GM18520 (cell line): Measurements from ENCODE around the gene CYTIP.

ENCODE experiments used
- ATAC-seq: cut with Tn5 transposase; IDR thresholded peaks from one replicate; pipeline ENCODE4 v1.9.1; 2021; ENCODE audit not compliant: unreplicated experiment

CYTIP gene

DNA sequence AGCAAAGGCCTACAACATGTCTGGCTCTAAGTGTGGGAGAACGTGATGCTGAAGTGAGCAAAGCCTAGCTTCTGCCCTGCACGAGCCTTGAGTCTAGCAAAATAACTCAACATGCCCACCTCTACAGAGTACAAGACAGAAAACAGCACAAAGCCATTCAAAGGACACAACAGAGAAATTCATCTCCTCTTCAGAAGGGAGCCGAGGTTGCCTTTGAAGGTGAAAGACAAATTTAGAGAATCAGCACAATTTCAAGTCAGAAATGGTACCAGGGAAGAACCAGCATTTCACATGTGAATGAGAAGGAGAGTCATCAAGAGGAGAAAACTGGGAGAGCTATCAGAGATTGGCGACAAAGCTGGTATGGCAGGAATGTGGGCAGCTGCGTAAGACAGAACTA is 21.7 kb upstream of the CYTIP start:
- no peak for ATAC-seq

DNA sequence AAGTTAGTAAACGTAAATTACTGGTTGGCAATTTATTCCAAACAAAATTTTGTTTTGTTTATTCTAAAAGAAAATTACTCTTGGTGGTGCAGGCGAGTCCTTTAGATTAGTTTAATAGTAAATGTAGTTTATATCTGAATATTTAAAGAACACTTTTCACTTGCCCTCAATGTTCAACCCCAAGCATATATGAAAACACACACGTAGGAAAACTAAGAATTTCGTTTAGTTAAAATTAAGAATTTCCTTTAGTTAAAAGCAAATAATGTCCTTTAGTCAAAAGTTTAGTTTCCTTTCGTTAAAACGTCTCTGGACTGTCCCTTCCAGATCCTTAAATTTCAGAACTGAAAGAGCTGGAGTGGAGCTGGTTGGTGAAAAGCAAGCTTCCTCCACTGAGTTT is 19.1 kb upstream of the CYTIP start:
- ATAC-seq, result no peak

DNA sequence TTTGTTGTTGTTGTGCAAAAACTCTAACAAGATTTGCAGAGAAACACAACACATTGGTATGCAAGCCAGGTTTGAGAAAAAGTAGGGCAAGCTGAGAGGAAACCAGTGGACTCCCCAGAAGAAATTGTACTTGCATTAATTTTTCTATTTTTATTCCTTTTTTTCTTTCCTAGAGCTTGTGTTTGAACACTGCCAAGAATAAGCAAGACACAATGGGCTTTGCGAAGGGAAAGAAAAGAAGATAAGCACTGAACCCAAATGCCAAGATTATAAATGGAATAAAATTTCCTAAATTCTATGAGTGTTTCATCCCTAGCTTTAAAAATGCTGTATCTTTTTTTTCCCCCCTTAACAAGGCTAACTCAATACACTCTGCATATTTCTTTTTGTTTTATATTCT is 17.0 kb upstream of the CYTIP start:
- no peak for ATAC-seq

DNA sequence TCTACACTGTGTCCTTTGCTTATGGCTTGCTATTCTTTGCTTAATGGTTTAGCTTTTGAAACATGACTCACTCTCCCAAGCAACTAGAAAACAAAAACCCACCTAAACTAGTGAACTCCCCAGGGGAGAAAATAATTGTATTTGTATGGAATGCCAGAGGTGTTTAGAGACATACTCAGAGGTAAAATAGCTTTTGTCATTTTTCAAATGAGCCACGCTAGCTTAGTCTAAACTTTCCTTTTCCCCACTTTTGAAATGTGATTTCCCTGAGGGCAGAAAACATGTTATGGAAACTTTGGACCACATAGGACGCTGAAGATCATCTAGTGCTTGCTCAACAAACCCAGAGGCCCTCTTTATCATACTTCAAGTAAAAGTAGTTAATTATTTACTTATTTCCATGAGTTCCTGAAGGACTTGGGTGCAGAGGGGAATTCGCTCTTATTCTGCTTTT is 16.5 kb upstream of the CYTIP start:
- ATAC-seq, result no peak

DNA sequence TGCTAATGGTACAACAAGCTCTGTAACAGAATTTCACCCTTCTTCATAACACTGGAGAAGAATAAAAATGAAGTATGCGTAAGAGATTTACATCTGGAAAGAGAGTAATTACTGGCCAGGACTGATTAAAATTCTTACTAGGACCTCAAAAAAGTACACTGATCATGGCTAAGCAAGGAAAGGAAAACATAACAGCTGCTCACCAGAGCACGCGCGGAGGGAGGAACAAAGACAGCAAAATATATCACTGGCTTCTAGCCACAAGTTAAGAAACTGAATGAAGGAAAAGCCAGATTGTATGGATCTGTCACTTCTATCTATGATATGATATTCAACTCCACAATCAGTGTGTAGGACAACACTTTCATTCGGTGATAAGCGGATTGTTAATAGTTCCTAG is 15.6 kb upstream of the CYTIP start:
- no peak for ATAC-seq

DNA sequence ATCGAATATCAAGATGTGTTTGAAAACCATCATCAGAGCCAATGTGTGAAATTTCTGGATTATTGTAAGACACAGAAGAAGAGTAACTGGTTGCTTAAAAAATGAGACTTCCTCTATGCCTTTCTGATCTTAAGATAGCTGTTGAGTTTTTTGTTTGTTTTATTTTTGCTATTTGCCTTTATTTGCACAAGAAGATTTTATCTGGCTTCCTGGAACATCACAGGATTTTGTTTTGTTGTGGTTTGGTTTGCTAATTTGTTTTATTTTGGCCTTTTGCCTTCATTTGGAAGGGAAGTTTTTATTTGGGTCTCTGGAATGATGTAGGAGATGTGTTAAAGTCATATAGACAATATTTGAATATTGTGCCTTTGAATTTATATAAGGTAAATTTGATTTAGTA is 3.9 kb upstream of the CYTIP start:
- no peak for ATAC-seq

DNA sequence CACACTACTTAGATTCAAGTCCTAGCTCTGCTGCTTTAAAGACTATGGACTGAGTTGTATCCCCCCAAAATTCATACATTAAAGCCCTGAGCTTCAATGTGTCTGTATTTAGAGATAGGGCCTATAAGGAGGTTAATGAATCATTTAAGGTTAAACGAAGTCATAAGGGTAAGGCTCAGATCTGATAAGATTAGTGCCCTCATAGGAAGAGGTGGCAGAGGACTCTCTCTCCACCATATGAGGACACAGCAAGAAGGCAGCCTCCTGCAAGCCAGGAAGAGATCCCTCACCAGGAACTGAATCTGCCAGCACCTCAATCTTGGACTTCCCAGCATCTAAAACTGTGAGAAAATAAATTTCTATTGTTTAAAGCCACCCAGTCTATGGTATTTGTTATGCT is 3.1 kb upstream of the CYTIP start:
- ATAC-seq, result no peak

DNA sequence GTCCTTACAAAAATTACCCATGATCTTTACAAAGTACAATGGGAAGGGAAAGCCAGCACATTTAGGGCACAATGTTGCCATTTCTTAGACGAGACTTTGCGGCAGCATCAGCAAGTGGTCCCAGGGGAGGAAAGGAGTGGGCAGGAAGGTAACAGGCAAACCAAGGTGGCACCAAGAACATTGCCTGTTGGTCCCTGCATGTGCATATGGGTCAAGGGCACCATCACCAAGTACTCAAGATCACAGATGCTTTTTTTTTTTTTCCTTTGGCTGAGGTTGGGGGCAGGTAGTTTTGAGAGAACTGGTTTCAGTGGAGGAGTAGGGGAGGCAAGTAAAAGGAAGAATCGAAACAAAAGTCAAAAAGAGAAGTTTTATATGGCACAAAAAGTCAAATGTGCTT is 752 bp upstream of the CYTIP start:
- peak; percentile 24 for ATAC-seq

DNA sequence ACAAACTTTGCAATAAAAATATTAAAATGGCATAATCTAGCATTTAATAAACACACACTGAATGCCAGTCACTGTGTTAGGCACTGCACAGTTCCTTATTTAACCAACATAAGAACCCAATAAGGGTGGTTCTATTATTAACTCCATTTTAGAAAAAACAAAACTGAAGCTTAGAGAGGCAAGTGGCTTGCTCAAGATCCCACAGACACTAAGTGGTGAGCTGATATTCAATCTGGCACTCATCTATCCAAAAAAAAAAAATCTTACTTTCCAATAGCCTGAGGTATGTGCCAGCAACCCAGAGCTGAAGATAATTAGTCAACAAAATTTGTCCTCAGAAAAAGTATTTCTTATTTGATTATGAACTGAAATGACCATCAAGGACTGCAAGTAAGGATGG is 799 bp downstream of the CYTIP start:
- ATAC-seq, result no peak

DNA sequence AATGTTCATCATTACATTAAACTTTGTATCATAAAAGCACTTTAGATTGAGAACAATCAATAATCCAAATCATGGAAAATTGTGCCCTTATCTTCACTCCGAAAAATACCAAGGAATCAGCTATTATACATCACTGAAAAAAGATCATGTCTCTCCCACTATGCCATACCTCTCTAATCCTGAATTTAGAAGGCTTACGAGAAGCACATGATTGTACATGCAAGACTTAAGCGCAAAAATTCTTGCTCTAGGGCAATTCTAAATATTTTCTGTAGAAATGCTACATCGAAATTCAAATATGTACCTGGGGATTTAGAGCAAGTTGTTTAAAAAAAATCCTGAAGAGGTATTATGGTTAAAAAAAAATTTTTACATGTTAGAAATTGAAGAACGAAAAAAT is 1.3 kb downstream of the CYTIP start:
- no peak for ATAC-seq

DNA sequence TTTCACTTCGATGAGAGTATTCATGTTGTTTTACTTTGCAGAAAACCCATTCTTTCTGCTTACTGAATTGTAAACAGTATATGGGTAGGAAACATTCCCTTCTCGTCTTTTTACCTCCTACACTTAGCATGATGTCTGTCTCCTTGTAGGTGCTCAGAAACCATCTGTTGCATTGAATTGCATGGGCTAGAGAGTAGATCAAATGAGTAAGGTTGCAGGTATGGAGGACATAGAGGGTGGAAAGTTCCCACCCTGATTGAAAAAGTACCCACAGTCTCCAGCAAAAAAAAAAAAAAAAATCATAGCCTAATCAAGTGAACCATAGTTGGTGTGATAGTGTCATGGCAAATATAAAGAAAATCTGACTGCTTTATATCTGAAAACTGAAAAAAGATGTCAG is 1.7 kb downstream of the CYTIP start:
- ATAC-seq, result no peak

DNA sequence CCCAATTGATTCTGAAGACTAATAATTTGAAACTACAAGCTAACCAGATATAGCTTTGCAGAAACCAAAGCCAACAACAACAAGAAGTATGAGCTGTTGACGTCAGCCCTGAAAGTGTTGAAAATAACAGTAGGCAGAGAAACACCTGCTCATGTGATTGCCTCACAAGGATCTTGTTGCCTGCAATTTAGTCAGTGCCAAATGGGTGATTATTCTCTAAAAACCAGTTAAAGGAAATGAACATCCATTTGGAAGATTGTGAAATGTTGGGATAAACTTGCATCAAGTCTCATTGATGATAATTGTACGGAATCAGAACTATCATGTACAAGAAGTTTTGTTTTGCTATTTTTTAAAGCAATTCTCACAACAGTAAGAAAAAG is 2.8 kb downstream of the CYTIP start:
- peak; percentile 24 for ATAC-seq

DNA sequence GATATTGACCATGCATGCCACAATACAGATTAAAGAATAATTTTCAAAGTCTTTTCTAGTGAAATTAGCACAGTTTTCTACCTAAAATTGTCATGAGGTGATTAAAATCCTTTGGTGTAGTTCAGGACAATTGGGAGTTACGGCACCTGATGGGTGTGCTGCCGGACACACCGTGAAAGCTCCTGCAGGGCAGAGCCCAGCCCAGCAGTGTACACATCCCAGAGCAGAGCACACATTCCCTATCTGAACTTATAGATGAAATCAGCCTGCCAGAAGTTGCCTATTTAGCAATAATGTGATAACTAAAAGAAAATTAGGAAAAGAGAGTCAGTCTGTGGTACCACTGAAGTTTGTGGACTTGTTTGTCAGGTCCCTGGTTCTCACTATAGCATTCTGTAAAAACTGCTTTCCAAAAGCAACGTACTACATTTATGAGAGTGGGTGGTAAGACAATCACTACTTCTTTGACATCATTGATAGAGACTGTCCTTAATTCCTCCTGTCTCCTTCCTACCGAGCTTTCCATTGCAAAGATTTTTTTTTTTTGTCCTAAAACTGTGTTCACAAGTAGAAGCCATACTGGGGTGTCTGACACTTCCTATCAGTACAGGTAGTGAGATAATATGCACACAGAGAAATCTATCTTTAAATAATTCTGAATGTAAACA is 3.4 kb downstream of the CYTIP start:
- no peak for ATAC-seq

DNA sequence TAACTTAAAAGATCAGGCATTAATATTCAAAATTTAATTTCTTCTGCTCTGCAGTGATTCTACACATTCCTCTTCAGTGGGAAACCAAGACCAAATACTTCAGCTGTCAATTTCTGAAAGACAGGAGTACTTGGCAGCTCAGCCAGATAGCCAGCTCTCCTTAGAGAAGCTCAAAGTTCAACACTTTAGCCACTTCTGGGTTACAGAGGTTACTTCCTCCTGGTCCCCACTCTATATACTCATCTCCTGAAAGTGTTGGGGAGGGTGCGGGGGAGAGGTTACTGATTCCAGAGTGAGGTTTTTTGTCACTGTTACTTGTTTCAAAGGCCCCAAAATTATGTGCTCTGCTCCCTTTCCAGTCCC is 4.1 kb downstream of the CYTIP start:
- peak; percentile 28 for ATAC-seq

DNA sequence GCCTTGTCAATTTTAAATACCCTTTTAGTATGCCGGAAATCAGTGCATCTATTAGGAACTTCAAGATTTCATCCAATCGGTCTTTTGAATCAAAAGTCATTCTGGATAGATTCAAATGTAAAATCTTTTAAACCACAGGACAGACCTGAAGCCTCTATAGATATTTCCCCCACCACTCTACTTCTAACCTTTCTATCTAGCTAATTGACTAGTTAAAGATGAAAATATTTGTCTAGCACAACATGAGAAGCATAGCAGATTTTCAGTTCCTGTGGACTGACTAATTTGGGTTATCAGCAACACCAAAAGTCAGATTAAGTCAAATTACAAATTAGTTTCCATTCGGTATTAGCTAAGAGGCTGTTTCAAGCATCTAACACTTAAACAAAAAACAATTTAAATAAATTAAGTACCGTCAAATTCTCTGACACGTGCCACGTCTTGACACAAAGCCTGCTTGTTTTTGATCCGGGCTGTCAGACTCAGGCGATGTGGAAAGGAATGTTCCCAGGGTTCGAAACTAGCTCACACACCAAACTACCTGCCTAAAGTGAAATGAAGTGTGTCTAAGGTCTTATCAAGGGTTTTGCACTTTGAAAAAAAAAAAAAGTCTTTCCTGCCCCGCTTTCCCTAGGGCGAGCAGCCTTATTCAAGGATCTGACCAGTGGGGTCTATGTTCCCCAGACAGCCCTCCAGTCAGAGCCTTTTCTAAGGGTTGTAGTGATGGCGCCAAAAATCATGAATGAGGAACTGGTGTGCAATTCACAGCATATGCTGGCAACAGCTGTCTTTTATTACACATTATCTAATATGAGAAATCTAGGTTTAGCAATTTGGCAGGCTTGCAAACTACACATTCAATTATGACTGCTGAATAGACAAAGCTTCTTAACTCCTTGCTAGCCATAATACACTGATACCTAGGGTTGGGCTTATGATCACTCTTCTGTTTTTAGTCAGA is 4.7 kb downstream of the CYTIP start:
- peak; percentile 5 for ATAC-seq

DNA sequence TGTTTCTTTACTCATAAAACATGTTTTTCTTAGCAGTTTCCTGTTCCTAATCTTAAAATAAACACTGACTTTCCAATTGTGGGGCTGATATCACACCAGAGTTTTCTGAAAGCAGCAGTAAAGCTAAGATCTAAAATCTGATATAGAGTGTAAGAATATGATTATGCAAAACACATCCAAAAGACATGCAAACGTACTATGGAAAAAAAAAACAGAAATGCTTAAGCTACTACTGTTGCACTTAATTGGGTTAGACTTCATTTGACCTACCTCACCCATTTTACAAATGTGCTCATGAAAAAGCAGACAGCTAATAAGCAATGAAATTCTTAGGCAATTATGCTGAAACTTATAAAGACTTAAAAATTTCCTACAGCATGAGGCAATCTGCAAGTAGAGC is 10.5 kb downstream of the CYTIP start:
- no peak for ATAC-seq

DNA sequence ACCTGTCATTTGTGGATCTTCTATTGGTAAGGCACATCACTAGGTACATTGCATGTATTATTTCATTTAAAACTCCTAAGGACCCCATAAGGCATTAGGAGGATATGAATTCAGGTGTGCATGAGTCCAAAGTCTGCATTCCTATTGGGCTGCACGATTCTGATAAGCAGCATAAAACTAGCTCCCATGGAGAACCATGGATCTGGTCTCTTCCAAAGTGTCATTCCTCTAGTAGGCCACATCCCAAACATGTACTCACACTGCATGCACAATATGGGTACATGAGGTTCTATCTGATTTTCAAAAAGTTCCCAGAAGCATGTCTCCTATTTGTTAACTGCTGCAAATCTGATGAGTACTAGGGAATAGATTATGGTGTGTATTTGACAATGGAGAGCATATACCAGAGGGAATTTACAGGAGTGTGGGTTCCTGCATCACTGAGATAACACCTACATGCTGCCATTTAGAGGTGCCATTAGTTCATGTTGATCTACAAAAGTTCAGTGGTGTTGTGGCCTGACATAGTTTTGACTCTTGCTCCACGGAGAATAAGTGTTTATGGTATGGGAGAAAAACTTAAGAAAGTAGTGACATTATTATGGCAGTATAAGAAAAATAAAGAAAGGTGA is 11.3 kb downstream of the CYTIP start:
- ATAC-seq, result no peak

DNA sequence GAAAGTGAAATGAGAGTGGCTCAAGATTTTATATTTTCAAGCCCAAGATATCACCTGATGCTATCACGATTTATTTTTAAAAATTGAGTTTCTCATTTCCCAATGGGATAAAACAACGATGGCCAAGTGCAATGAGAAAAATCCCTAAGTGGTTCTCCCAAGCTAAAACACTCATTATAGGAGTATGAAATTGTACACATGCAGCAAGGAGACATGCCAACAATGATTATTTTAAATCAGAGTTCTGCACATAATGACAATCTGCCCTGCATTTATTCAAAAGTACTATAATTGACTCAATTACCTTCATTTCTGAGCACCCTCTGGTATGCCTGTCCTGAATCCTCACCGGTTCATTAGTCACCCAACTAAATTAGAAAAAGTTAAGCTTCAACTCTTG is 12.7 kb downstream of the CYTIP start:
- no peak for ATAC-seq

DNA sequence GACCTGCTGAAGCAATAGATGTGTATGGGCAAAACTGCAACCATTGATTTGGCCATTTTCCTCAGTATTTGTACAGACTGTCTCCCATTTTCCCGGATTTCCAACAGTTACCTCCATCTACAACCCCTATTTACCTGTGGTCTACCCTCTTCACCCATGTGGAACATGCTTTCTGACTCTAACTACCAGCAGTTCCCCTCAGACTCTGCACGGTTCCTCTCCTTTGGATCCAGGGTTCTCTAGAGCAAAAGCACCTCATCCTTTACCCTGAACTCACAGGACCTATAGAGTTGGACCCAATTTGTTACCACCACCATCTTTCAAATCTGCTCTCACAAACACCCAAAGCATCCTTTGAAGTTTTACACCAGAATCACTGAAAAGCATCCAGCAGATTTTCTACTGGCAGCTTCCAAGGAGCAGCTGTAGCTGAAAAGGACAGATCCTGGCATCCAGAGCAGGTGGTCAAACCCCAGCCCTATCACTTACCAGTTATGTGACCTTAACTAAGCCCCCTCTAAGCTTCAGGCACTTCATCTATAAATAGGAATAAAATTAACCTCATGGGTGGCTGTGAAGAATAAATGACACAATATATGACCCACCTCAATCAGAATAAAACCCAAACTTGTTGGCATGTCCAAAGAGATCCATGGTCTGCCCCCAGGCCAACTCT is 15.3 kb downstream of the CYTIP start:
- ATAC-seq, result no peak

DNA sequence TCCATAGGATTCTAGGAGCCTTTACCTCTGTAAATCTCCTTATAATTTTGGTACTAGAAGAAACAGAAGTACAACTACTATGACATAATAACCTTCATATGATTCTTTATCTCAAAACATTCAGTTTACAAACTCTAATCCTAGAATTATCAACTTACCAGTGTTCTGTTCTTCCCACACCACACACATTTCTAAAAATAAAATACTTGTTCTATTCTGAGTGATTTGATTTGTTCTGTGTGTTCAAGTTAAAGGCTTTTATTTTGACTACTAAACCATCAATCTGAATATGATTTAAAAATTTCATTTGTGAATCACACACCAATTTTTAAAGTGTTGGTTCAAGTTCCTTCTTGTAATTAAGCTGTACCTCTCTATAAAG is 16.0 kb downstream of the CYTIP start:
- no peak for ATAC-seq
